A549 (cell line): ENCODE measurements around the gene EIF4G3.

Source experiments
- ATOH8 ChIP-seq: fragments of 250-450 bp; sonication (Bioruptor Pico); IDR thresholded peaks from 2 replicates; pipeline ENCODE4 v1.5.0; 2020; ENCODE audit warnings: low read depth, mild to moderate bottlenecking, moderate library complexity
- HDAC2 ChIP-seq: fragments of 200-600 bp; sonication (generic); IDR thresholded peaks from 2 replicates; pipeline ENCODE4 v1.6.1; 2016
- HOXA7 ChIP-seq: fragments of 250-450 bp; sonication (Bioruptor Pico); IDR thresholded peaks from 2 replicates; pipeline ENCODE4 v1.5.0; 2020; ENCODE audit warnings: mild to moderate bottlenecking, moderate library complexity
- HOXB13 ChIP-seq: fragments of 250-450 bp; sonication (Bioruptor Pico); IDR thresholded peaks from 2 replicates; pipeline ENCODE4 v1.5.0; 2020; ENCODE audit warnings: low read depth, mild to moderate bottlenecking, moderate library complexity
- POLR2A ChIP-seq: IDR thresholded peaks from 2 replicates; pipeline ENCODE4 v1.6.1; 2012; ENCODE audit warnings: mild to moderate bottlenecking, low read length
- REST ChIP-seq: fragments of 200-600 bp; sonication (generic); IDR thresholded peaks from 2 replicates; pipeline ENCODE4 v1.6.1; 2016; ENCODE audit warnings: antibody characterized with exemption, mild to moderate bottlenecking, moderate library complexity
- TF ChIP-seq, protein P1 (sequence below): fragments of >200 bp; sonication (Bioruptor Twin); formaldehyde crosslinking; IDR thresholded peaks from 3 replicates; pipeline ENCODE4 v1.5.1; 2016

- TF ChIP-seq HOXA7 (CRISPR knock-in tag): no peak
- TF ChIP-seq REST: no peak
- TF ChIP-seq, protein P1, sequence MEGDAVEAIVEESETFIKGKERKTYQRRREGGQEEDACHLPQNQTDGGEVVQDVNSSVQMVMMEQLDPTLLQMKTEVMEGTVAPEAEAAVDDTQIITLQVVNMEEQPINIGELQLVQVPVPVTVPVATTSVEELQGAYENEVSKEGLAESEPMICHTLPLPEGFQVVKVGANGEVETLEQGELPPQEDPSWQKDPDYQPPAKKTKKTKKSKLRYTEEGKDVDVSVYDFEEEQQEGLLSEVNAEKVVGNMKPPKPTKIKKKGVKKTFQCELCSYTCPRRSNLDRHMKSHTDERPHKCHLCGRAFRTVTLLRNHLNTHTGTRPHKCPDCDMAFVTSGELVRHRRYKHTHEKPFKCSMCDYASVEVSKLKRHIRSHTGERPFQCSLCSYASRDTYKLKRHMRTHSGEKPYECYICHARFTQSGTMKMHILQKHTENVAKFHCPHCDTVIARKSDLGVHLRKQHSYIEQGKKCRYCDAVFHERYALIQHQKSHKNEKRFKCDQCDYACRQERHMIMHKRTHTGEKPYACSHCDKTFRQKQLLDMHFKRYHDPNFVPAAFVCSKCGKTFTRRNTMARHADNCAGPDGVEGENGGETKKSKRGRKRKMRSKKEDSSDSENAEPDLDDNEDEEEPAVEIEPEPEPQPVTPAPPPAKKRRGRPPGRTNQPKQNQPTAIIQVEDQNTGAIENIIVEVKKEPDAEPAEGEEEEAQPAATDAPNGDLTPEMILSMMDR: no peak
- TF ChIP-seq HDAC2: no peak
- no peak for TF ChIP-seq ATOH8
- TF ChIP-seq POLR2A: no peak
- TF ChIP-seq HOXB13 (CRISPR knock-in tag): no peak
Measured at GRCh38 chr1:21028520-21029145, 148.1 kb downstream of the EIF4G3 start.
